GM08714 (cell line): ENCODE measurements around the gene SMOC2.
"Not testable (repeated sequence)": the region's sequence is repeated elsewhere in the genome, so short reads cannot be mapped to it uniquely, and the experiment has no call there.

Experiments
- H3K4me3 ChIP-seq: fragments of 200-500 bp; sonication (Bioruptor generic); 2 replicates; pipeline ENCODE4 v1.5.1; 2014; ENCODE audit warnings: mild to moderate bottlenecking, low read length, inconsistent platforms
- ZNF274 ChIP-seq: IDR thresholded peaks from 2 replicates; pipeline ENCODE4 v1.6.1; 2012; ENCODE audit warnings: mild to moderate bottlenecking, low read depth, low read length

Gene SMOC2

GRCh38 chr6:168536665-168537539 is 95.9 kb downstream of the SMOC2 start:
- no peak for TF ChIP-seq ZNF274
- no peak overlapping the region for H3K4me3 ChIP-seq

- H3K4me3 ChIP-seq = no peak overlapping the region
- TF ChIP-seq ZNF274 = no peak
Observed at GRCh38 chr6:168537540-168537884, 96.5 kb downstream of the SMOC2 start.

DNA sequence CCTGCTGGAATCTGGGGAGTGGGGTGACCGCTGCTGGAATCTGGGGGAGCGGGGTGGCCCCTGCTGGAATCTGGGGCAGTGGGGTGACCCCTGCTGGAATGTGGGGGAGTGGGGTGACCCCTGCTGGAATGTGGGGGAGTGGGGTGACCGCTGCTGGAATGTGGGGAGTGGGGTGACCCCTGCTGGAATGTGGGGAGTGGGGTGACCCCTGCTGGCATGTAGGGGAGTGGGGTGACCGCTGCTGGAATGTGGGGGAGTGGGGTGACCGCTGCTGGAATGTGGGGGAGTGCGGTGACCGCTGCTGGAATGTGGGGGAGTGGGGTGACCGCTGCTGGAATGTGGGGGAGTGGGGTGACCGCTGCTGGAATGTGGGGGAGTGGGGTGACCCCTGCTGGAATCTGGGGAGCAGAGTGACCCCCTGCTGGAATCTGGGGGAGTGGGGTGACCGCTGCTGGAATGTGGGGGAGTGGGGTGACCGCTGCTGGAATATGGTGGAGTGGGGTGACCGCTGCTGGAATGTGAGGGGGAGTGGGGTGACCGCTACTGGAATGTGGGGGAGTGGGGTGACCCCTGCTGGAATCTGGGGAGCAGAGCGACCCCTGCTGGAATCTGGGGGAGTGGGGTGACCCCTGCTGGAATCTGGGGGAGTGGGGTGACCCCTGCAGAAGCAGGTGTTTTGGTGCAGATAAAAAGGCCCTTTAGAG is 97.4 kb downstream of the SMOC2 start:
- not testable (repeated sequence) for H3K4me3 ChIP-seq

DNA sequence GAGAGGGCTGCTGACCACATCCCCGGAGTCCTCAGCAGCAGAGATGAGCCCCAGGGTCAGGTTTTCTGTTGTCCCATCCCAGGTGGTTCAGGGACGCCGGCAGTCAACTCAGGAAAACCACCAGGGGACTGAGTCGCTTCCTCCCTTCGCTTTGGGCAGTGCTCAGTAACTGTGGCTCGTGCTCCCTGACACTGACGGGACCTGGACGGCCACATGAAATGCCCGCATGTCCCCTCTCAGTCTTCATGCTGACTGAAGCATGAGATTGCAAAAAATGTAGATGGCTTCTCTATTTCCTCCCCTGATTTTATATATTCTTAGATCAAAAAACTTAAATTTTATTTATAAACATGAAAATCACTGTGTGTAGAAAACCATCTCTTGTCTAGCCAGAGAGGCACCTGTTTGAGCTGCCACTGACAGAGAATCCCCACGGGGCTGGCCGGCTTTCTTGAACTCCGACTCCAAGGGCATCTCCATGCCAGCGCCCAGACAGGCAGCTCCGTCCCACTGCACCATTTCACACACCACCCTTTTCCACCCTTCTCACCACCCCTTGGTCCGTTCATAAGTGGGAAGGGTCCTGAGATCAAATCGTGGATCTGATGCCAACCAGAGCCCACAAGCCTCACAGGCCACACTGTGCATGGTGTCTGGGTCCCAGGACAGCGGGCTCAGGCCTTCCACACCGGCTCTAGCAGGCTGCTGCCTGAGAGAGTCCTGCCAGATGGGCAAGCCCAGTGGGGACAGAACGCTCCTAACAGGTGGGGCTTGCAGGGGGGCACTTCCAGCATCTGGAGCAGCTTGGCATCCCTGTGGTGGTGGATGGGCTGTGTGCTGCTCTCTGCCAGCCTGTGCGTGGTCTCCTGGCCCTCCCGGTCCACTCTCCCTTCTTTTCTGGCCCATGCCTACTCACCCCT is 98.2 kb downstream of the SMOC2 start:
- no peak for TF ChIP-seq ZNF274
- no peak overlapping the region for H3K4me3 ChIP-seq

DNA sequence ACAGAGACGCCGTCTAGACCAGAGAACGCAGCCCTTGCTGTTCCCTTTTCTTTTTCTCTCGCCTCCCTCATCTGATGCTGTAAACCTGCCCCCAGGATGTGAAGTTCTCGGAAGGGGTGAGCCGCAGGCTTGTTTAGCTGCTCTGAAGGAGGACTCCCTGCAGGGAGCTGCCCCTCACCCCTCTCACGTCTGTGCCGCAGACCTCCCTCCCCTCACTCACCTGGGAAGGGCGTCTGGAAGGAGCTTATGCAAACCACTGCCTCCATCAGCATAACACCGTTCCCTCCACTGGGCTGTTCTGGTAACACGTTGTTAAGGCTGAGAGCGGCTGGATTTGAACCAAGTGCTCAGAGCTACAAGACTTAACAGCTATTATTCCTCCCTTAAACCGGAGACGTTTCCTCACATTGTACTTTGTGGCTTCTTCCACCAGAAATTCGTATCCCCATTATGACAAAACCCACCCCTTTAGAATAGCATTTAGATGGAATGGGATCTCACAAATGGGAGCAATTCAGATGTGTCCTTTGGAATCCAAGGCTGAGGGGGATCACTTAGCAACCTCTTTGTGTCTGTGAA is 99.8 kb downstream of the SMOC2 start:
- TF ChIP-seq ZNF274 = no peak
- no peak overlapping the region for H3K4me3 ChIP-seq

GRCh38 chr6:168541307-168541706 is 100.3 kb downstream of the SMOC2 start:
- no peak for TF ChIP-seq ZNF274
- H3K4me3 ChIP-seq = no peak overlapping the region

GRCh38 chr6:168542301-168542700 is 101.3 kb downstream of the SMOC2 start:
- H3K4me3 ChIP-seq = no peak overlapping the region
- TF ChIP-seq ZNF274 = no peak

GRCh38 chr6:168545428-168545827 is 104.4 kb downstream of the SMOC2 start:
- TF ChIP-seq ZNF274 = no peak
- H3K4me3 ChIP-seq = no peak overlapping the region

GRCh38 chr6:168546151-168546550 is 105.2 kb downstream of the SMOC2 start:
- TF ChIP-seq ZNF274 = no peak
- H3K4me3 ChIP-seq = no peak overlapping the region

DNA sequence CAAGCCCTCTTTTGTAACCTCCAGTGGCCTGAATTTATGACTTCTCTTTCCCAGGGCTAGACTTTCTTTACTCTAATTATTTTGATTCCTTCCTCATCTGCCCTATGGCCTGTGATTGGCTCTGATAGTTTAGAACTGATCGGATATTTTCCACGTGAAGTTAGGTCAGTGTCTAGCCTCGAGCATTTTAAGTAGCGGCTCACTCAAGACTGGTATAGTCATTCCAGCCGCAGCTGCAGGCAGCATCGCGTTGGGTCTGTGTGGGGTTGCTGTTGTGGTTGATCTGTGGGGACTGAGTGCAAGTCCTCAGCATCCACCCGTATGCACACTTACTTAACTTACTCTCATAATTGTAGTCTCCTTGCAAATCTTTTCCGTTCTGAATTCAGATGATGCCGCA is 105.7 kb downstream of the SMOC2 start:
- no peak overlapping the region for H3K4me3 ChIP-seq
- no peak for TF ChIP-seq ZNF274

DNA sequence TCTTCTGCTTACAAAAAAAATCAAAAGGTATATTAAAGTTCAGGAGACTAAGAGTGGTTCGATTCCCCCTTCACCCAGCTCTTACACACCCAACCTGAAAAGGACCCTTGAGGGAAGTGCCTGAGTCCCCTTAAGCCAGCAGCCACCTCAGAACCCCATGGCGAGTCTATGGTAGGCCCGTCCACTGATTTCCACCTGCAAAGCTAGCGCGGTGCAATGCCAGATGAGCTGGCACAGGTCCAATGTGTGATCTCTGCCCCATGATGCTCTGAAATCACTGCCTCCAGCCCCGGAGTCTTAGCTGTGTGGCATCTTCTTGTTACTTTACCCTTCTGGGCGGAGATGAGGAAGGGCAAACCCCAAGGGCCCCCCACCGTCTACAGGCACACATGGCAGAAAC is 109.3 kb downstream of the SMOC2 start:
- TF ChIP-seq ZNF274 = no peak
- H3K4me3 ChIP-seq = no peak overlapping the region

- no peak for TF ChIP-seq ZNF274
- no peak overlapping the region for H3K4me3 ChIP-seq
Observed at GRCh38 chr6:168554472-168554871, 113.5 kb downstream of the SMOC2 start.

- no peak for TF ChIP-seq ZNF274
- H3K4me3 ChIP-seq = no peak overlapping the region
Observed at GRCh38 chr6:168554898-168555617, 114.1 kb downstream of the SMOC2 start.
